Upper lobe of left lung (tissue), 4 donors: Measurements from ENCODE around the gene RBFOX2.

Source experiments
- CTCF ChIP-seq, 6 experiments: fragments of 450-650 bp in 4 of 6; fragments of 200-600 bp in 2 of 6; sonication (generic) in 2 of 6; IDR thresholded peaks; one replicate each; pipeline ENCODE4 v1.5.1; 2016 to 2019; ENCODE audit warnings: antibody characterized with exemption in 6 of 6
- EP300 ChIP-seq, 4 donors: sonication (generic); formaldehyde crosslinking; IDR thresholded peaks; one replicate each; pipeline ENCODE4 v1.5.1; 2017; ENCODE audit warnings: antibody characterized with exemption in 4 of 4, control low read depth in 2 of 4
- POLR2A ChIP-seq, 4 donors: fragments of 450-650 bp; IDR thresholded peaks; one replicate each; pipeline ENCODE4 v1.5.1; 2016 to 2017; ENCODE audit warnings: antibody characterized with exemption in 4 of 4, mild to moderate bottlenecking in 2 of 4

- TF ChIP-seq CTCF (IDR thresholded peaks at IDR 0.05) = no peak
- no peak for TF ChIP-seq EP300 (IDR thresholded peaks at IDR 0.05)
- TF ChIP-seq POLR2A (IDR thresholded peaks at IDR 0.05) = no peak
Measured at GRCh38 chr22:35993048-35993714, 35.4 kb downstream of the RBFOX2 start.
